GM04503 (cell line): ENCODE results near the gene CCNG2.
A peak's percentile ranks its signal among the peaks of the same experiment; 100 is the strongest.

ENCODE experiments used
- DNase-seq: peaks from one replicate; pipeline ENCODE4 v3.0.0-alpha.2; 2012; ENCODE audit warnings: low read depth

The CCNG2 gene

GRCh38 chr4:77178560-77178959, 21.6 kb downstream of the CCNG2 start:
- DNase-seq, result no peak

- DNase-seq, result no peak
Observed at GRCh38 chr4:77179519-77179918, 22.5 kb downstream of the CCNG2 start.

- no peak for DNase-seq
Observed at GRCh38 chr4:77181720-77182119, 24.7 kb downstream of the CCNG2 start.

DNA sequence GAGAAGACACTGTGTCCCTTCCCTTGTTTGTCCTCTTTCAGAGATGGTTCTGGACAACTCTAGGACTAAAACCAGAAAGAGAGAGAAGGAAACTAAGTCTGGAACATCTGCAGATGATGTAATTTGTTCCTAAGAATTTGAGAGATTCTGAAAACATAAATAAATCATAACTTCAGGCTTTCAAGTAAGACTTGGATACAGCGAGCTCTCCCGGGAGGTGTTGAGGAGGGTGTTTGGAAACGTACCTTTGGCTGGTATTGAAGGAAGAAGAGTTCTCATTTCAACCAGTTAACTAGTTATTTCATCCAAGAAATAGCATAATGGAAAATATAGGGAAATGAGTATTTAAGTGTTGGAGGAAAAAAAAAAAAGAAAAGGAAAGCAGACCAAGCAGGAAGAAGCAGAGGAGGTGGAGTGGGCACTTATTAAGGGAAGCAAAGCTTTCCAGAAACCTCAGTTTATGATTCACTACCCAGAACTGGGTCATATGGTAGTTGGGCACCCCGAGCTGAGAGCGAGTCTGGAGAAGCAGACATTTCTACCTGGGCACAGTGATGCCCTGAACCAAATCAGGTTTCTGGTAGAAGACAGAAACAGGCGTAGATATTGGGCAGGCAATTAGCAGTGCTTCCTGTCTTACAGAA, 26.9 kb downstream of the CCNG2 start:
- DNase-seq, result no peak

DNA sequence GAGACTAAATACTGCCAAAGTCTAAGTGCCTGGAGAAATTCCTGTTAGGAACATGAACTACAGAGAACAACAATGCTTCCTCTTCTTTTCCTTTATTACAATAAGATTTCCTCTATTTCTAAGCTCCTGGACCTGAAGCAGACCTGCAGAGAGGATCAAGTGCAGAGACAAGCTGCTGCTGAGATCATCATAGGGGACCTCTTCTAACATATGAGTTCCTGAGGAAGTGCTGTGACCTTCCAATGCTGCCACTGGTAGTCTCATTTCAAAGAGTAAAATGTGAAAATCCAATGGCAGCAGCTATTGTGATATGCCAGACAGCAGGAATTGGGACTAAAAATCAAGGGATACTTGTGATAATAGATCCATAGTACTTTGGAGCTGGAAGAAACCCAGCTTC, 28.0 kb downstream of the CCNG2 start:
- no peak for DNase-seq

DNA sequence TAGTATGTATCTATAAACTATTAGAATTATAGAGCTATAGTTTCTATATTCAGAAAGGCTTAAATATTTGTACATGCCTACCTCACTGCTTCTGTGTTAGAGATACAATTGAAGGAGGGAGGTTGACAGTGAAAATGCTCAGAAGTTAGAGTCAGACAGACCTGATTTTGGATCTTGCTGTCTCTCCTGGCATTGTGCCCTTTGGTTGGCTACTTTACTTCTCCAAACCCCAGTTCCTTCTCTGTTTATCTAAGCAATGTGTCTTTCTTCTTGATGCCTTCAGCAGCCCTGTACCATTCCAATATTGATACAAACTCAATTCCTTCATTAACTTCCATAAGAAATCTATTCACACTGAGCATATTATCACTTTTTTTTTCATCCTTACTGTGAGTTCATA, 28.7 kb downstream of the CCNG2 start:
- no peak for DNase-seq

DNA sequence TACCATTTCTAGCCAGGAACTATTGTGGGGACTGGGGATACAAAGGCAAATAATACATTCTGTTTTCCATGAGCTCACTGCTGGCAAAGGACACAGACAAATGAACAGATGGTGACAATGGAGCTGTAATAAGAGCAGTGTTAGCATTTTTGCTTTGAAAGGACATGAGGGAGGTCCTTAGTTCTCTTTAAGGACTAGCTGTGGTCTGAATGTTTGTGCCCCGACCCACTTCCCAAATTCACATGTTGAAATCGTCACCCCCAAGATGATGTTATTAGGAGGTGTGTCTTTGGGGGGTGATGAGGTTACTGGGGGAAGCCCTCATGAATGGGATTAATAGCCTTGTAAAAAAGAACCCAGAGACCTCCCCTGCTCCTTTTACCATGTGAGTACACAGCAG, 30.3 kb downstream of the CCNG2 start:
- DNase-seq, result no peak

- DNase-seq, result no peak
Observed at GRCh38 chr4:77188498-77189220, 31.7 kb downstream of the CCNG2 start.

DNA sequence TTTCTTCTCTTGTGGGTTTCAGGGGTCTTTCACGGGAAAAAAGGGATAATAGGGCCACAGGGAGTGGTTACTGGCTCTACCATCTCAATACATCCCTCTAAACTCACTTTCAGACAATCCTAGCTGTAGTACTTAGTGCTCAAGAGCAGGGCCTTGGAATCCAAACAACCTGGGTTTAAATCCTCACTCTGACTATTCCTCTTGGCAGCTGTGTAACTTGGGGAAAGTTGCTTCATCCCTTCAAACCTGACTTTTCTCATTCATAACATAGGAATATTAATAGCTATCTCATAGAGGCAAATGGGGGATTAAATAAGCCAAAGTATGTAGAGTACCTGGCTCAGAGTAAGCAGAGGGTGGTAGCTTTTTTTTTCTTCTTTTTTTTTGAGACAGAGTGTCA, 32.4 kb downstream of the CCNG2 start:
- DNase-seq, result no peak

DNA sequence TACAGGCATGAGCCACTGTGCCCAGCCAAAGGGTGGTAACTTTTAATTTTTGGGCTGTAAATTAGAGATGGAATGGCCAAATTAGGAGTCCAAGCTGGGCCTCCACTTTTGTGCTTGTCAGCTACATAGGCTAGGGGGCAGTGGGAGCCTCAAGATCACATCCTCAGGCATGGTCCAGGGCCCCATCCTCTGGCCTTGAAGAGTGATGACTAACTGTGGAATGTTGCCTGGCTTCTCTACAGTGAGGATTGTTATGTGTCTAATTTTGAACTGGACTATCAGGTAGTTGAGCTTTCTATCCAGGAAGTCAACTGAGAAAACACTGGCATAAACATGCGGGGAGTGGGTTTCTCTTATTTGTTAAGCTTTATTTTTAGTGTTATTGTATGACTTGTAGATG, 33.0 kb downstream of the CCNG2 start:
- no peak for DNase-seq

- no peak for DNase-seq
Observed at GRCh38 chr4:77193046-77193445, 36.0 kb downstream of the CCNG2 start.

GRCh38 chr4:77193511-77194102, 36.6 kb downstream of the CCNG2 start:
- no peak for DNase-seq

GRCh38 chr4:77194366-77194765, 37.4 kb downstream of the CCNG2 start:
- no peak for DNase-seq

GRCh38 chr4:77194989-77195388, 38.0 kb downstream of the CCNG2 start:
- DNase-seq, result no peak

- DNase-seq, result no peak
Observed at GRCh38 chr4:77196866-77197265, 39.9 kb downstream of the CCNG2 start.

DNA sequence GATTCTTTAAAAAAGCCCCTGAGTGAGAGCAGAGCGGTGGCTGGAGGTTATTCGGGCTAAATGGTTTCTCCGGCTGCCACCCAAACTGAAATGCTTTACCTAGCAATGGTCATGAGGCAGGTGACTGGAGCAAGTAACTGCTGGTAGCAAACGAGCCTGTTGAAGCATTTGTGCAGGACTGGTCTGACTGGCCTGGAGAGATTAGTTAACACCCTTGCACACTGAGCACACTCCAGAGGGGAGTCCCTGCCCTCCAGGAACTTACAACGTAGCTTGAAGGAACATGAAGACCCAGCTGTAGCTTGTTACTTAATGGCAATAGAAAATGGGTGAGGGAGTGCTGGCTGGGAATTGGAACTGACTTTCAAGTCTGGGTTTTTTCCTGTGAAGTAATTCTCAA, 40.4 kb downstream of the CCNG2 start:
- no peak for DNase-seq

DNA sequence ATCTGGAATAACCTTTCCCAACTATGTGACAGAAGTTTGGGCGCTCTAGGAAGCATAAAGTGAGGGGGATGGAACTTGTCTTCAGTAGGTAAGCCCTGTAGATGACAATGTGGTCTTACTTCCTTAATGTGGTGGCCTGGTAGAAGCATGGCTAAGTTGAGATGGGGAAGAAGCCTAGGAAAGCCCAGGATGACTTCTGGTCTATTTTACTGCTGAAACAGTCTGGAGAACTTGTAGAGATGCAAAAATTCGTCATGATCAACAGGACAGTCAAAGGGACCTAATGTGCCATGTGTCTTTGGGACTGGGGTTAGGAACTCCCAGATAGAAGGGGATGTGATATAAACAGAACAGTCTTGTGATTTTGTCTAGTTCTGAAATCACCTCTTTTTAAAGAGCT, 40.8 kb downstream of the CCNG2 start:
- no peak for DNase-seq

GRCh38 chr4:77199276-77199675, 42.3 kb downstream of the CCNG2 start:
- DNase-seq, result no peak

DNA sequence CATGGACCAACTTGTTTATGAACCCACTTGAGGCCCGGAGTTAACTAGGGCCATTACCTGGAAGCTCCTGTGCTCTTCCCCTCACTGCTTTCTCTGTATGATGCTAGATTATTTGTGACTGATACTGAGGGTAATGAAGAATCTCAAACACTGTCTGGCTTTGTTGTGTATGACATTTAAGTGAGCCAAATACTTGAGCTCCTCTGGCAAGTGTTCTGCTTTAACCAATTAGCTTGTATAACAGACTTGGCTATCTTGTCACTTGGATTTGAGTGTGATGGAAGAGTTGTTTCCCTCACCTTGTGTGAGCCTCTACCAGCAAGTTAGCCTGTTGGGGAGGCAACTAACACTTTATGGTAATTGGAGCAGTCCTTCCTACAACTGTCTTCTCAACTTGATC, 42.7 kb downstream of the CCNG2 start:
- DNase-seq, result no peak

- DNase-seq, result no peak
Observed at GRCh38 chr4:77201343-77201742, 44.3 kb downstream of the CCNG2 start.

DNA sequence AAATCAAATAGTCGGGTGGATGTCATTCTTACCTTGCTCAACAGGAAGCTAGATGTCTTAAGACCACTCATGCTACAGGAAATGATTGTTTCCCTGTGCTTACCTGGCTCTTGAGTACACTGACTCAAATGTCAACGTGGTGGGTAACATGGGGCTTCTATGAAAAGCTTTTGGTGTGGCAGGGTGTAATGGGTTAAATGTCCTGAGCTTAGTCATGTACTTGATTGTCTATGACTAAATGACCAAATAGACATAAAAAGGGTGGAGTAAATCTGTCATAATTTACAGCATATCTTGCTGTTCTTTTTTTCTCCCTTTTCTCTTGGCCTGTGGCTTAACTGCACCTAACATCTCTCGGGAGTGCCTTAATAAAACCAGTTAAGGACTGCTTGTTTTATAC, 44.9 kb downstream of the CCNG2 start:
- DNase-seq, result no peak

- no peak for DNase-seq
Observed at GRCh38 chr4:77202491-77202890, 45.5 kb downstream of the CCNG2 start.

DNA sequence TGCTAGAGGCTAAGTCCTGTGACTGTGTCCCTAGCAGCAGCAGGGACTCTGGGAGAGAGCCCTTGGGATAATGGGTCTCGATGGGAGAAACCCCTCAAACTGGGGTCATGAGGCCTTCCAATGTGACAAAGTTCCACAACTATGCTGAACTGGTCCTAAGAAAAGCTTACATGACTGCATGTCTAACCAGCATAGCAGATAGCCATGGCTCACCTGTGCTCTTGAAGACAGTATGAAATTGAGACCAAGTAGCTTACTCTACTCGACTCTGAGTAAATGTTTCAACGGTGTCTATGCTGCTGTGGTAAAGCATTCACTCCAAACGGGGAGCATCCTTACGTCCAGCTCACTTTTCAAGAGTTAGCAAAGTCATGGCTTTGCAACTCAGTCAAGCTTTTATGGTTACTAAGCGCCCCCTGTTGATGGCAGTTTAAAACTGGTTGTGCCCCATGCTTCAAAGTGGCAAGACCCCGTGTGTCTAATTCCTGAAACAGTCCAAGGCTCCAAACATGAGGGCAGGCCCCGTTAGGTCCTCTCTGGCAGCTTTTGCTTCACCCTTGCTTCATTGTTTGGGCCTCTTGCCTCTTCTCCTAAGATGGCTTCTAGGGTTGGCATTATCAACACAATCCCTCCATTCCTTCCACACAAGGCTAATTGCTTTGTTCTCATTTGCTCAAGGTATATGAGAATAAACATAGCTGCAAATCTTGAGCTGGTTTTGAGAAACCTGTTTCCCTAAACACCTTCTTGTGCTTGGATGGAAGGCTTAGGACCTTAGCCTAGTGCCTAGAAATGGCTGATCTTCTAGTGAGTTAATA, 46.6 kb downstream of the CCNG2 start:
- DNase-seq, result peak; percentile 32
